Fibroblast of pulmonary artery (primary cell): ENCODE data around the gene RANBP10.

Experiments used
- DNase-seq: peaks from one replicate; pipeline ENCODE4 v3.0.0-alpha.2; 2010; ENCODE audit warnings: low read depth
- H3K4me3 ChIP-seq: replicated peaks from 2 replicates; pipeline ENCODE4 v1.5.1; 2011; ENCODE audit warnings: low read depth, mild to moderate bottlenecking, control low read depth, low read length, moderate library complexity
- CTCF ChIP-seq: IDR thresholded peaks from 2 replicates; pipeline ENCODE4 v1.5.1; 2011; ENCODE audit warnings: mild to moderate bottlenecking, control low read depth, low read length, inconsistent platforms; ENCODE audit errors: missing control alignments

Gene RANBP10

GRCh38 chr16:67780847-67781564, 25.4 kb downstream of the RANBP10 start:
- H3K4me3 ChIP-seq = no peak overlapping the region
- TF ChIP-seq CTCF = no peak
- DNase-seq = no peak

GRCh38 chr16:67779256-67780014, 26.9 kb downstream of the RANBP10 start:
- no peak for TF ChIP-seq CTCF
- H3K4me3 ChIP-seq = no peak overlapping the region
- no peak for DNase-seq

GRCh38 chr16:67775273-67775672, 31.1 kb downstream of the RANBP10 start:
- peak; percentile 17 for DNase-seq
- H3K4me3 ChIP-seq = no peak overlapping the region
- no peak for TF ChIP-seq CTCF

GRCh38 chr16:67774457-67774853, 31.9 kb downstream of the RANBP10 start:
- DNase-seq = no peak
- H3K4me3 ChIP-seq = no peak overlapping the region
- TF ChIP-seq CTCF = no peak

GRCh38 chr16:67773569-67774456, 32.5 kb downstream of the RANBP10 start:
- DNase-seq = peak; percentile 57
- no peak for TF ChIP-seq CTCF
- H3K4me3 ChIP-seq = no peak overlapping the region

GRCh38 chr16:67773099-67773498, 33.3 kb downstream of the RANBP10 start:
- H3K4me3 ChIP-seq = no peak overlapping the region
- no peak for TF ChIP-seq CTCF
- peak; percentile 58 for DNase-seq
